GM12801 (cell line): ENCODE results near the gene HUS1B.

Experiments used
- CTCF ChIP-seq: IDR thresholded peaks from one replicate; pipeline ENCODE4 v1.5.1; 2011; ENCODE audit warnings: control low read depth; ENCODE audit not compliant: insufficient read length; ENCODE audit errors: extremely low read depth

HUS1B gene

GRCh38 chr6:633611-634010, 23.3 kb downstream of the HUS1B start:
- no peak for TF ChIP-seq CTCF

GRCh38 chr6:628766-629165, 28.1 kb downstream of the HUS1B start:
- TF ChIP-seq CTCF, result no peak

- TF ChIP-seq CTCF, result no peak
Observed at GRCh38 chr6:626236-626635, 30.7 kb downstream of the HUS1B start.

- TF ChIP-seq CTCF, result no peak
Observed at GRCh38 chr6:624979-625378, 31.9 kb downstream of the HUS1B start.

GRCh38 chr6:622462-622861, 34.4 kb downstream of the HUS1B start:
- TF ChIP-seq CTCF, result no peak

- no peak for TF ChIP-seq CTCF
Observed at GRCh38 chr6:621931-622330, 35.0 kb downstream of the HUS1B start.

GRCh38 chr6:620950-621349, 36.0 kb downstream of the HUS1B start:
- no peak for TF ChIP-seq CTCF

GRCh38 chr6:620166-620565, 36.7 kb downstream of the HUS1B start:
- no peak for TF ChIP-seq CTCF
